Activated gamma-delta T cell (primary cell): ENCODE measurements around the gene C2CD3.
A peak's percentile ranks its signal among the peaks of the same experiment; 100 is the strongest.
"Not testable (repeated sequence)": the region's sequence is repeated elsewhere in the genome, so short reads cannot be mapped to it uniquely, and the experiment has no call there.

Source experiments
- DNase-seq: peaks from one replicate; lab custom pipeline; 2025; lab: John Stamatoyannopoulos, UW

Gene C2CD3

GRCh38 chr11:74002832-74003231, 168.0 kb downstream of the C2CD3 start:
- DNase-seq: no peak

- DNase-seq: no peak
Measured at GRCh38 chr11:74001822-74002286, 168.9 kb downstream of the C2CD3 start.

- no peak for DNase-seq
Measured at GRCh38 chr11:74000307-74001133, 170.3 kb downstream of the C2CD3 start.

GRCh38 chr11:73999581-74000306, 171.1 kb downstream of the C2CD3 start:
- DNase-seq: no peak

GRCh38 chr11:73998846-73999575, 171.8 kb downstream of the C2CD3 start:
- no peak for DNase-seq

GRCh38 chr11:73997120-73997770, 173.6 kb downstream of the C2CD3 start:
- no peak for DNase-seq

GRCh38 chr11:73996161-73996747, 174.5 kb downstream of the C2CD3 start:
- no peak for DNase-seq

GRCh38 chr11:73995731-73996130, 175.1 kb downstream of the C2CD3 start:
- DNase-seq: no peak

- no peak for DNase-seq
Measured at GRCh38 chr11:73995247-73995646, 175.6 kb downstream of the C2CD3 start.

GRCh38 chr11:73991471-73992006, 179.3 kb downstream of the C2CD3 start:
- no peak for DNase-seq

- DNase-seq: no peak
Measured at GRCh38 chr11:73990730-73991129, 180.1 kb downstream of the C2CD3 start.

GRCh38 chr11:73989156-73989555, 181.6 kb downstream of the C2CD3 start:
- no peak for DNase-seq

GRCh38 chr11:73988227-73988626, 182.6 kb downstream of the C2CD3 start:
- DNase-seq: no peak

GRCh38 chr11:73985661-73986060, 185.1 kb downstream of the C2CD3 start:
- not testable (repeated sequence) for DNase-seq

GRCh38 chr11:73983741-73984538, 186.9 kb downstream of the C2CD3 start:
- no peak for DNase-seq

- peak; percentile 89 for DNase-seq
Measured at GRCh38 chr11:73982990-73983740, 187.6 kb downstream of the C2CD3 start.

- DNase-seq: peak; percentile 74
Measured at GRCh38 chr11:73982595-73982989, 188.2 kb downstream of the C2CD3 start, which contains the start of gene UCP2. UCP2 (minus strand) TSS chr11:73982843; CDS start chr11:73978378, 4,465 bp downstream.

- no peak for DNase-seq
Measured at GRCh38 chr11:73981051-73981805, 189.6 kb downstream of the C2CD3 start.
